IPS-NIHi7 (cell line): Measurements from ENCODE around the gene HAUS1.
A peak's percentile ranks its signal among the peaks of the same experiment; 100 is the strongest.
"Not testable (repeated sequence)": the region's sequence is repeated elsewhere in the genome, so short reads cannot be mapped to it uniquely, and the experiment has no call there.

ENCODE experiments used
- DNase-seq: peaks from one replicate; pipeline ENCODE4 v3.0.0; 2012; ENCODE audit warnings: mixed read lengths; ENCODE audit errors: extremely low spot score

Gene HAUS1

DNA sequence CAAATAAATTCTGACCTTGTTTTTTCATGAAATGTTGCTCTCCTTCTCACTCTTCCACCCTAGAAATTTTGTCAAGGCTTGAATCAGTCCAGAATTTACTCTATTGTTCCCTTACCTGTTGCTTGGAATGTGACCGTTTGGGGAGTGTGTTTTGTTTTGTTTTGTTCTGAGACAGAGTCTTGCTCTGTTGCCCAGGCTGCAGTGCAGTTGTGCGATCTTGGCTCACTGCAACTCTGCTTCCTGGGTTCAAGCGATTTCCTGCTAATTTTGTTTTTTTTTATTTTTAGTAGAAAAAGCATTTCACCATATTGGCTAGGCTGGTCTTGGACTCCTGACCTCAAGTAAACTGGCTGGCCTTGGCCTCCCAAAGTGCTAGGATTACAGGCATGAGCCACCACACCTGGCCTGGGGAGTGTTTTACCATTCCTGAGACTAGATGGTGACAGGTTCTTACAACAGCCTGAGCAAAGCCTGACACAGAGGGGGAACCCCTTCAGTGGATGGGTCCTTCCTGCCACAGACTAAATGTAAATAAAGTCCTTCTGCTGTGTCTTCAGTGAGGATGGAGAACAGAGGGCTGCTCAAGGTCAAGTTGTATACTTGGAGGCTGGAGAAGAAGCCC, 52.0 kb downstream of the HAUS1 start:
- DNase-seq: no peak

DNA sequence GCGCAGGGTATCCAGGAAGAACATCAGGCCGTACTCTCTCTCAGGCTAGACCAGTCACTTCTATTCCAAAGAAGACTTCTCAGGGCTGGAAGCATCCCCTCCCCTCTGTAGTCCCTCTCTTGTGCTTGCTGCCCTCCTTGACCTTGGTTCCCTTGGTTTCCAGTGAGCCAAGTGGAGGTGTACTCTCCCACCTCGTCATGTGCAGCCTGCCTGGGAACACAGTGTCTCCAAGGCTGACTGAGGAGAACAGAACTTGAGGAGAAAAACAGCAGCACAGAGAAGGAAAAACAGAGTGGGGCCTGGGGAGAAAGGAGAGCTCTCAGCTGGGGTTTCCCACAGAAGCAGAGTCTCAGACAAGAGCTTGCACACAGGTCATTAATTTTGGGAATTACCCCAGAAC, 52.7 kb downstream of the HAUS1 start:
- no peak for DNase-seq

DNA sequence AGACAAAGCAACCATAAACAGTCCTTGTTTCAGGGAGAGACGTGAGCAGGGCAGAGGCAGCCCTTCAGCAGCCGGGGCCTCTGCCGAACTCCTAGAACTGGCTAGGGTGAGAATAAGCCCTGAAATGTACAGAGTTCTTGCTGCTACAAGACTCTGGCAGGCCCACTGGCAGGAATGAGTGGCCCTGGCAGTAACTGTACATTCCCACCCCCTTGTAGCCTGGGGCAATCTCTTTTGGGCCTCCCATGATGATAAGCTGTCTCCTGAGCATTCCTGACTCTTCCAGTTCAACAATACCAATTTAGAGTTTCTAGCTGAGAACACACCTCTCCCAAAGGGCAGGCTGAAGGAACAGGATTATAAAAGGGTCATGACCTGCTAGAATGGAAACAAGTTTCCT, 54.3 kb downstream of the HAUS1 start:
- no peak for DNase-seq

DNA sequence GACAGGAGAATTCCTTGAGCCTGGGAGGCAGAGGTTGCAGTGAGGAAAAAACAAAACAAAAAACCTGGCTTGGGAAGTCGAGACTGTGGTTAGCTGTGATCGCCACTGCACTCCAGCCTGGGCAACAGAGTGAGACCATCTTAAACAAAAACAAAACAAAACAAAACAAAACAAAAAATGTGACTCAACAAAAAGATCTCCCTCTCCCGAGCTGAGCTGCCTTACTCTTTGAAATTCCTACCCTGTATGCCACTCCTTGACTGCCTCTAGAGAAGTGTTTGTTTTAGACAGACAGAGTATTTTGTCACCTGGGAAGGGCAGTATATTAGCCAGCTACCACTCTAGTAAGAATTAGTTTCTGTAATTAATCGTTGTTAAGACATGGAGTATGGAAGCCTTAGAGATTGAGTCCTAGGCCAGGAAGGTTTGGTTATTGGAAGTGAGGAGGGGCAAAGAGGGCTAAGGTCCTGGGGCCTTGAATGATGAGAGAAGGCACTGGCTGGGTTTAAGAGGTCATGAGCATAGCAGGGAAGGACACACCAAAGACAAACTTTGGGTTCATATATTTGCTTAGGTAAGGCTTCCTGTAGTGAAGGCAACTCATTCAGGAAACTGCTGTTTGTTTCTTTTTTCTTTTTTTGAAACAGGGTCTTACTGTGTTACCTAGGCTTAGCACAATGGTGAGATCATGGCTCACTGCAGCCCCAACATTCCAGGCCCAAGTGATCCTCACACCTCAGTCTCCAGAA, 56.0 kb downstream of the HAUS1 start:
- DNase-seq: no peak

DNA sequence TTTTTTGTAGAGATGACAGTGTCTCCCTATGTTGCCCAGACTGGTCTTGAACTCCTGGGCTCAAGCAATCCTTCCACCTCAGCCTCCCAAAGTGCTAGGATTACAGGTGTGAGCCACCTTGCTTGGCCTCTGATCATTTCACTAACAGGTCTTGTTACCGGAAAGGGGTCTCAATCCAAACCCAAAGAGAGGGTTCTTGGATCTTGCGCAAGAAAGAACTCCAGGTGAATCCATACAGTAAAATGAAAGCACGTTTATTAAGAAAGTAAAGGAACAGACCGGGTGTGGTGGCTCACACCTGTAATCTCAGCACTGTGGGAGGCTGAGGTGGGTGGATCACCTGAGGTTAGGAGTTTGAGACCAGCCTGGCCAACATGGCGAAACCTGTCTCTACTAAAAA, 56.7 kb downstream of the HAUS1 start:
- not testable (repeated sequence) for DNase-seq

DNA sequence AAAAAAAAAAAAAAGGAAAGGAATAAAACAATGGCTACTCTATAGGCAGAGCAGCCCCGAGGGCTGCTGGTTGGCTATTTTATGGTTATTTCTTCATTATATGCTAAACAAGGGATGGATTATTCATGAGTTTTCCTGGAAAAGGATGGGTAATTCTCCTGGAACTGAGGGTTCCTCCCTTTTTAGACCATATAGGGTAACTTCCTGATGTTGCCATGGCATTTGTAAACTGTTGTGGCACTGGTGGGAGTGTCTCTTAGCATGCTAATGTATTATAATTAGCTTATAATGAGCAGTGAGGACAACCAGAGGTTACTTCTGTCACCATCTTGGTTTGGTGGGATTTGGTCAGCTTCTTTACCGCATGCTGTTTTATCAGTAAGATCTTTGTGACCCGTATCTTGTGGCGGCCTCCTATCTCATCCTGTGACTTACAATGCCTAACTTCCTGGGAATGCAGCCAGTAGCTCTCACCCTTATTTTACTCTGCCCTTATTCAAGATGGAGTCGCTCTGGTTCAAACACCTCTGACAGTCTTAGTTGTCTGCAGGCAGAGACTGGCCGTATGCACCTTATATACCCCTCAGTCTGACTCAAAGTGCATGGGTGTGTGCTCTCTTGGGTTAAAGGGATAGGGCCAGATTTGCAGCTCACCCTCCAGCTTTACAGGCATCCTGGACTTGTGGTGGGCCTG, 57.7 kb downstream of the HAUS1 start:
- no peak for DNase-seq

DNA sequence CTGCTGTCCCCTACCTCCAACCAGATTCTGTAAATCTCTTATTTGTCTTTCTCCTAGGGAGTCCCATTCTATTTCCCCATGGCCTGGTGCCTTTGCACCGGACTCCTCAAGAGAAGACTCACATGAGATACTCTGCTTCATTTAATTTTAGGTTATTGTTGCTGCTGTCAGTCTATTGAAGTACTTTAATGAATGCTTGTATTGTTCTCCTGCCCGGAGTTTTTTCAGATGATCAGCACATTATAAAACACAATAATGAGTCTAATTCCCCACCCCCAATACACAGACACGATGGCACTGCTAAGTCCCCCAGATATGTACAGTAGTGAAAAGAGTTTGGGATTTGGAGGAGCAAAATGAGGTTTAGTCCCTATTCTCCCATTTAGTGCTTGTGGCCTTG, 58.9 kb downstream of the HAUS1 start:
- DNase-seq: no peak

DNA sequence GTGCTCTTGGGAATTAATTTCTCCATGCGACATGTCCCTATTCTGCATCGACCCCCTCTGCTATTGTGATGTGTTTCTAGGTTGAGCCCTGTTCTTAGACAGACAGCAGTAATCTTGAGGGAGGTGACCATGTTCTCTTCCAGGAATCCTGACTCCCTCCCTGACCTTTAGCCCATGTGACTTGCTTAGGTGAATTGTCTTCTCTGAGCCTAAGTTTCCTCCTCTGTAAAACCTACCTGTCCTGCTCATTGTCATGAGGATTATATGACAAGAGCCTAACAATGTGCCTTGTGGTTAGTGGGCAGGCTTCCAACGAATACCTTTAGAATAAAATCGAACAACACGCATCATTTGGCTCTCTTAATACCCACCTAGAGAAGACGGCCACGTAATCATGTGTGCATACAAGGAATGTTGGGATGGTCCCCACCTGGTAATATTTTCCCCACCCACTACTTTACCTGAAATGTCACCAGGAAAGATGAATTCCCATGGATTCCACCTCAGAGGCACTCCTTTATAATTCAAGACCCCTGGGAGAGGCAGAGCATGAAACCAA, 59.8 kb downstream of the HAUS1 start:
- no peak for DNase-seq

DNA sequence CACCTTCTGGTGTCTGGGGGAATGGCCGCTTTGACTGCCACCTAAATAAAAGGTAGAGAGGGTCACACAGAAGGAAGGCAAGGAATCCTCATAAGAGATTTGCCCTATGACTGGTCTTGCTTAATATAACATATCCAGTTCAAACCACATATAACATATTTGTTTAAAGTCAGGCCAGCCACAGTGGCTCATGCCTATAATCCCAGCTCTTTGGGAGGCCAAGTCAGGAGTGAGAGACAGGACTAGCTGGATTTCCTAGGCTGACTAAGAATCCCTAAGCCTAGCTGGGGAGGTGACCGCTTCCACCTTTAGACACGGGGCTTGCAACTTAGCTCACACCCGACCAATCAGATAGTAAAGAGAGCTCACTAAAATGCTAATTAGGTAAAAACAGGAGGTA, 60.3 kb downstream of the HAUS1 start:
- DNase-seq: not testable (repeated sequence)

DNA sequence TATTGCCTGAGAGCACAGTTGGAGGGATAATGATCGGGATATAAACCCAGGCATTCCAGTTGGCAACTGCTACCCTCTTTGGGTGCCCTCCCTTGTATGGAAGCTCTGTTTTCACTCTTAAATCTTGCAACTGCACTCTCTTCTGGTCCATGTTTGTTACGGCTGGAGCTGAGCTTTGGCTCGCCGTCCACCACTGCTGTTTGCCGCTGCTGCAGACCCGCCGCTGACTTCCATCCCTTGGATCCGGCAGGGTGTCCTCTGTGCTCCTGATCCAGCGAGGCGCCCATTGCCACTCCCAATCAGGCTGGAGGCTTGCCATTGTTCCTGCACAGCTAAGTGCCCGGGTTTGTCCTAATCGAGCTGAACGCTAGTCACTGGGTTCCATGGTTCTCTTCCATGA, 60.7 kb downstream of the HAUS1 start:
- no peak for DNase-seq

DNA sequence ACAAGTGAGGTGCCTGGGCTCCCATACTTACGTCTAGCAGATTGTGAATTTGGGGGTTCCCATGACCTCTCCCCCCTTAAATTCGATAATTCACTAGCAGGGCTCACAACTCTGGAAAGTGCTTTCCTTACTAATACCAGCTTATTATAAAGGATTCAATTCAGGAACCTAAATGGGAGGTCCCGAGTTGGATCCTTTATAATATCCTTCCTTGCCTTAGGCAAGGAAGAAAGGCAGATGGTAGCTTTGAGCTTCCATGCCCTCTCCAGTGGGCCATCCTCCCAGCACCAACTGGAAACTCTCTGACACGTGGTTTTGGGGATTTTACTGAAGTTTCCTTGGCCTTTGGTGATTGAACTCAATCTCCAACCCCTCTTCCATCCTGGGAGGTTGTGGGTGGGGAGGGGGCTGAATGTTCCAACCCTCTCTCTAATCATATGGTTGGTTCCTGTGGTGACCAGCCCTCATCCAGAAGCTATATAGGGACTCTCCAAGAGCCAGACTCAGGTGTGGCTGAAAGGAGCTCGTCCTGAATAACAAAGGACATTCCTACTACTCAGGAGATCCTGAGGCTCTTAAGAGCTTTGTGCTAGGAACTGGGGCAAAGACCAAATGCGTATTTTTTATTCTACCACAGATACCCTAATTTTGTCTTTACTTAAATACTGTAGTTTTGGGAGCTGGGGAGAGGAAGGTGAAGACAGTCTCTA, 62.2 kb downstream of the HAUS1 start:
- DNase-seq: peak; percentile 37

DNA sequence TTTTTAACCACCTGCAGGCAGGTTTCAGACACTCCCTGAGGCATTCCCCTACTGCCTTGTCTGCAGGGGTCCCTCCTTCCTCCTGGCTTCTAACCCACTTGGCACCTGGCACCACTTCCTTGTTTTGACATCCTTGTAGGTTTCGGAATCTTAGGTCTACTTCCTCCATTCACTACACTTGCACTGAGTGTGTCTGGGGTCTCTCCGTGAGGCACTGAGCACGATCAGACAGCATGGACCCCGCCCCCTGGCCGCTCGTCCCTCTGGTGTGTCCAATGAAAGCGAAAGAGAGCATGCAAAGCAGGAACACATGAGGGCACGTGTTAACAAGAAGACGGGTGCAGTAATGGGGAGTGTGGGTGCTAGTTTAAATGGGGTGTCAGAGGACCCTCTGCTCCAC, 63.8 kb downstream of the HAUS1 start:
- DNase-seq: no peak

DNA sequence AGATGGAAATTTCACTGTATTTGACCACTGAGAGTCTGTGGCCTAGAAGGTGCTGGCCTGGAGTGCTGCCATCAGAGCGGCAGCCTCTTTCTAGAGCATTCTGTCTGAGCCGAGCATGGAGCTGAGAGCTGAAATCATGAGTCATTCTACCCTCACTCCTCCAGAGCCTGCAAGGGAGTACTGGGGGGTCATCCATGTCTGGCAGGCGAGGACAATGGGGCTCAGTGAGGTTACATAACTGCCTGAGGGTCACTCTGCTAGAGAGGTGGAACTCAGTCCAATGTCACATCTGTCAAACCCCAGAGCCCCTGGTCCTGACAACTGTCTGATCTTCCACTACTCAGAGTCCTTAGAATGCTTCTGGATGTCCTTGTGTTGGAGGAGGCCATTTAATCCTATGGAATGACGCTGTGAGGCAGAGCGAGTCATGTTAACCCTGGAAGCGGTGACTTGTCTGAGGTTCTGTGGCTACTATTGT, 65.3 kb downstream of the HAUS1 start:
- DNase-seq: no peak

DNA sequence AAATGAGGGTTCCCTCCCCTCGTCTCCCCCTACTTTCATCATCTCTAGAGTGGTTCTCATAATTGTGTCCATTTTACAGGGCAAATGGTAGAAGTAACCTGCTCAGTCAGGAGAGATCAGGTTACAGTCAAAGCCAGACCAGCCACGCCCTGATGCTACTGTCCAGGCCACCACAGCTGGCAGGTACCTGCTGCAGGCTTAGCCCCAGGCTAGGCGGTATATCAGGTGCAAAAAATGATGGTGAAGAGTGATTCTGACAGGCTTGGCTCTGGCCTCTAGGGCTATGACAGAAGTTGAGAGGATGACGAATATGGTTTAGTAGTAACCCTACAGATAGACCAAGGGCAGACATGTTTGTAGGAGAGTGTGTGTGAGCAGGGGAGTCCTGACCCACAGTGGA, 67.1 kb downstream of the HAUS1 start:
- no peak for DNase-seq

DNA sequence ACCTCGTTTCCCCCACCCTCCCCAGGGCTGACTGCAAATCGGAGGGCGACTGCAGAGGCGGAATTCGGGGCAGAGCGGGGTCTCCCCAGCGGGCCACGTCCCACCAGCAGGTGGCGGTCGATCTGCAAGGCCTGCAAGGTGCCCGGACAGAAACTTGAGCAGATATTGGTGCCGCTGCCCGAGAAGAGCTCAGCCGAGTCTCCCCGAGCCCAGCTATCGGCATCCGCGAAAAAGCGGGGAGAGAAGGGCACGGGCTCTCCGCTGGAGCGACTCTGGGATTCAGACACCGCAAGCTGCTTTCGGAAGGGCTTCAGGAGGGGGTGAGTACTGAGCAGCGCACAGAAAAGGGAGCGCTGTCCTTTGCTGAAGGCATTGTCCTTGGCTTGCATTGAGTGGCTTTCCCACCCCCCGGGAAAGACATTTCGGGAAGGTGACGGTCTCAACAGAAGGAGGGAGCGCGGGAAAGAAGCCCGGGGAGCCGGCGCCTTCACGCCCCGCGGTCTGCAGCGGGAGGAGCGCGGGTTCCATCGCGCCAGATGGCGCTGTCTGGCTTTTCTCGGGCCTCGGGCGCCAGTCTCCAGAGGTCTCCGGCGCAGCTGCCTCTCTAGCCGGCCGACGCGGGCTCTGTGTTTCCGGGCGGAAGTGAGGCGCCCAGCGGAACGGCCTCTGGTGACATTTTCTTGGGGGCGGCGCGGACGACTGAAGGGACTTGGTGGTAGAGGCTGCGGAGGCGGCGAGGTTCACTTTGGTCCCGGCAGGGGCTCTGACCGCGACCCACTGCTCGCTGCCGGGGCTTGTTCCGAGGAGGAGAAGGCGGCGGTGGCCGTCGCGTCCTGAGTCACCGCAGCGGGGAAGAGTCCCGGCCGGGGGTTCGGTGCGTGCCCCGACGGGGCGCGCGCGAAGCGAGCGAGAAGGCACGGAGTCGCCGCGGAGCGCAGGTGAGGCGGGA, 69.5 kb downstream of the HAUS1 start:
- peak; percentile 95 for DNase-seq

DNA sequence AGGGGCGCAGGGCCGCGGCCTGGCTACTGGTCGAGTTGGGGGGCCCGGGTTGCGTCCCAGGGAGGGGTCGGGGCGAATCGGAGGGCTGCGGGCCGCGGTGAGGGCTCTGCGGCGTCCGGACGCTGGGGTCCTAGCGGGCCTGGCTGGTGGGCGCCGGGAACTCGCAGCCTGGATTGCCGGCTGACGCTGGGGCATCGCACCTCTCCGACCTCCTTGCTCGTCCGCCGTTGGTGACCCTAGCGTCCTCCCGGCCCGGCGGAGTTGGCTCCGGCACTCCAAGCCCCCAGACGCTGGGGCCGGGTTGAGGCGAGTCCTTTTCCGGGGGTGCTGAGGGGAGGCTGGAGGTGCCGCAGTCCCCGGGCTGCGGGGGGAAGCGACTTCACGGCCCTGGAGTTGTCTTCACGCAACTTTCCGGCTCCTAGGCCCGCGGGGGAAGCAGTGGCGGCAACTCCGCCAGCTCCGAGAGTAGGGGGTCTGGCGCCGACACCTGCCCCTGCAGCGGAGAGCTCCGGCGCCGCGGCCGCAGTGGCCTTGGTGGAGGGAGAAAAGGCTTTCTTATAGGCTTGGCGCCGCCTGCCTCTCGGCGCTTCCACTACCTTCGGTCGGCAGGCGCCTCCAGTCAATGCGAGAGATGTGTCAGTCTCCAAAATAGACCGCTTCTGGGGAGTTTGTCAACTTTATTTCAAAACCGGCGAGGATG, 70.3 kb downstream of the HAUS1 start:
- peak; percentile 67 for DNase-seq

DNA sequence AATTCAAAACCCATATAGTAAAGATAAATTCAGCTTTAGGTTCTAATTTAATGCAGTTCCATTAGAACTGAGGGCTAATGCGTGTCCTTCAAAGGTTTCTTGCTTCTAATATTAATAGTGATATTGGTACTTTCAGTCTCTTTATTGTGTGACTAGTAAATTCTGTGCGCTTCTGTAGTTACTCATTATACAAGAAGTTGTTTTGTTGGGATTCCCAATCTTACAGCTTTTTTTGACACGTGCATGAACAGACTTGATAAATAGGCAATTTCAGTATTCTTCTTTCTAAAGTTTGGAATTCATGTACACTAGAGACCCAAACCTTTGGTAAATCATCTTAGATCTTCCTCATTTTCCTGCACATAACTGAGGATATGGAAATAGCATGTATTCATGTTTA, 71.8 kb downstream of the HAUS1 start:
- no peak for DNase-seq
